Measurements from ENCODE around the gene PROSER2.

Gene PROSER2

DNA sequence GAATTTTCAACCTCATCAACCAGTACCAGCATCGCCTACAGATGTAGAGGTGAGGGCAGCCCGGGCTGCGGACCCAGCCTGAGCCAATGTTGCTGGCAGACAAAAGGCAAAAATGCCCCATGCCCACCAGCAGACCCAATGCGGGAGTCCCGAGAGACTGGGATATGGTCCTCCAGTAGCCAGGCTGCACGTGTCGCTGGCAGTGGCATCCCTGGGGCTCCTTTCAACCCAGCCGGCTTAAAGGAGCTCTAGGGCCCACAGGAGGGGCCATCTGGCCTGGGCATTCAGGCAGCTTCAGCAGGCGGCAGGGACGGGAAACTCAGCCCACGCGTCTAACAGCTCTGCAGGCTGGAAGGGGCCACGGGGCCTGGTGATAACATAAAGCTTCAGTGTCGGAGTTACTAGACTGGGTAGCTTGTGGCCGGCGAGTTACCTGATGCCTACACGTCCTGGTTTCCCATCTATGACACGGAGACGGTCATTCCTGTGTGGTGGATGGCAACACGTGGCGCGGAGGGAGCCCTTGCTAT lies 70.7 kb downstream of the PROSER2 start:
- Histone ChIP-seq H3K4me3 (no peak overlapping the region), H3K27ac (no peak overlapping the region)
- no peak for DNase-seq (ENCODE audit: low spot score)
- TF ChIP-seq, protein P1, sequence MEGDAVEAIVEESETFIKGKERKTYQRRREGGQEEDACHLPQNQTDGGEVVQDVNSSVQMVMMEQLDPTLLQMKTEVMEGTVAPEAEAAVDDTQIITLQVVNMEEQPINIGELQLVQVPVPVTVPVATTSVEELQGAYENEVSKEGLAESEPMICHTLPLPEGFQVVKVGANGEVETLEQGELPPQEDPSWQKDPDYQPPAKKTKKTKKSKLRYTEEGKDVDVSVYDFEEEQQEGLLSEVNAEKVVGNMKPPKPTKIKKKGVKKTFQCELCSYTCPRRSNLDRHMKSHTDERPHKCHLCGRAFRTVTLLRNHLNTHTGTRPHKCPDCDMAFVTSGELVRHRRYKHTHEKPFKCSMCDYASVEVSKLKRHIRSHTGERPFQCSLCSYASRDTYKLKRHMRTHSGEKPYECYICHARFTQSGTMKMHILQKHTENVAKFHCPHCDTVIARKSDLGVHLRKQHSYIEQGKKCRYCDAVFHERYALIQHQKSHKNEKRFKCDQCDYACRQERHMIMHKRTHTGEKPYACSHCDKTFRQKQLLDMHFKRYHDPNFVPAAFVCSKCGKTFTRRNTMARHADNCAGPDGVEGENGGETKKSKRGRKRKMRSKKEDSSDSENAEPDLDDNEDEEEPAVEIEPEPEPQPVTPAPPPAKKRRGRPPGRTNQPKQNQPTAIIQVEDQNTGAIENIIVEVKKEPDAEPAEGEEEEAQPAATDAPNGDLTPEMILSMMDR (IDR thresholded peaks at IDR 0.05) = no peak

DNA sequence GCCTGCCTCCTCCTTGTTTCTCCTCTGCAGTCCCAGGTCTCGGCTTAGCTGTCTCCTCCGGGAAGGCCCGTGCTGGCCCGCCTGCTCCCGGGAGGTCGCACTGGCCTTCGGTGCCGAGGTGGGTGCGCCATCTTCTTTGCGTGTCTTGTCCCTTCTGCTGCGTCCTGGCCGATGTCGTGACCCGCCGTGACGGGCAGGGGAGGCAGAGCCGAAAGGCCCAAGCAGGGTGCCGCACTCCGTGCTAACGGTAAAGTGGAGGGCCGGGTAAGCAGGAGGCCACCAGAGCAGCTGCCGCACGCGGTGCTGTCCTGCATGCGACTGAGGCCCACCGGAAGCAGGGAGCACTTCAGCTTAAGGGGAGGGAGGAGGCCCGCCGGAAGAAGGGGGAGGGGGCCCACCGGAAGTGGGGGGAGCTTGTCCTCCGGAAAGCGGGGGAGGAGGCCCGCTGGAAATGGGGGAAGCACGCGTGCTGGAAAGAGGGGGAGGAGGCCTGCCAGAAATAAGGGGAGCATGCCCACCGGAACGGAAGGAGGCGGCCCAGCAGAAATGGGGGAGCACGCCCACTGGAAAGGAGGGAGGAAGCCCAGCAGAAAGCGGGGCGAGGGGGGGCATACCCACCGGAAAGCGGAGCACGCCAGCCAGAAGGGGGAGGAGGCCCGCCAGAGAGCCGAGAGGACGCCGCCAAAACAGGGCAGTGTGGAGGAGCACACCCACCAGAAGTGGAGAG lies 71.4 kb downstream of the PROSER2 start:
- DNase-seq (ENCODE audit: low spot score) = no peak
- no peak overlapping the region for H3K4me3 ChIP-seq
- TF ChIP-seq, protein P1 (IDR thresholded peaks at IDR 0.05) = no peak
- H3K27ac ChIP-seq = no peak overlapping the region

DNA sequence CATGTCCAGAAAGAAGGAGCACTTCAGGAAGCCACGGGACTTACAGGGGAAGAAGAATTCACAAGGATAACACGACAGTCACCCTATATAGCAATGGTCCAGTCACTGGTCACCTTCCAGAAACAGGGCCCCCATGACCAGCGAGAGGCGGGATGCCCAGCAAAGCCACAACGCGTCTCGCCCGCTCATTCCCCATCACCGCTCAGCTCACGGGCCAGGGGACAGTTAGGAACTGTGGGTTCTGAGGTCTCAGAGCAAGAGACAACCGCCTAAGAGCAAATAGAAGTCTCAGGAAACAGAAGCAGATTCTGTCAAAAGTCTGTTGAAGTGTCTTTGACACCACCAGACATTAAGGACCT lies 71.9 kb downstream of the PROSER2 start:
- no peak for DNase-seq (ENCODE audit: low spot score)
- H3K4me3 ChIP-seq = no peak overlapping the region
- TF ChIP-seq, protein P1 (IDR thresholded peaks at IDR 0.05) = no peak
- no peak overlapping the region for H3K27ac ChIP-seq

DNA sequence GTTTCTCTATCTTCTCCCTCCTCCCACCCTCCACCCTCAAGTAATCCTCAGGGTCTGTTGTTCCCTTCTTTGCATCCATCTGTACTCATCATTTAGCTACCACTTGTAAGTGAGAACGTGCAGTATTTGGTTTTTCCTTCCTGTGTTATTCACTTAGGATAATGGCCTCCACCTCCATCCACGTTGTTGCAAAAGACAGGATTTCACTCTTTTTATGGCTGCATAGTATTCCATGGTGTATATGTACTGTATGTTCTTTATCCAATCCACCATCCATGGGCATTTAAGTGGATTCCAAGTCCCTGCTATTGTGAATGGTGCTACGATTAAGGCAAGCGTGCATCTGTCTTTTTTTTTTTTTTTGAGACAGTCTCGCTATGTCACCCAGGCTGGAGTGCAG lies 72.4 kb downstream of the PROSER2 start:
- no peak for DNase-seq (ENCODE audit: low spot score)
- TF ChIP-seq, protein P1 (IDR thresholded peaks at IDR 0.05) = no peak
- no peak overlapping the region for H3K27ac ChIP-seq
- H3K4me3 ChIP-seq = no peak overlapping the region

DNA sequence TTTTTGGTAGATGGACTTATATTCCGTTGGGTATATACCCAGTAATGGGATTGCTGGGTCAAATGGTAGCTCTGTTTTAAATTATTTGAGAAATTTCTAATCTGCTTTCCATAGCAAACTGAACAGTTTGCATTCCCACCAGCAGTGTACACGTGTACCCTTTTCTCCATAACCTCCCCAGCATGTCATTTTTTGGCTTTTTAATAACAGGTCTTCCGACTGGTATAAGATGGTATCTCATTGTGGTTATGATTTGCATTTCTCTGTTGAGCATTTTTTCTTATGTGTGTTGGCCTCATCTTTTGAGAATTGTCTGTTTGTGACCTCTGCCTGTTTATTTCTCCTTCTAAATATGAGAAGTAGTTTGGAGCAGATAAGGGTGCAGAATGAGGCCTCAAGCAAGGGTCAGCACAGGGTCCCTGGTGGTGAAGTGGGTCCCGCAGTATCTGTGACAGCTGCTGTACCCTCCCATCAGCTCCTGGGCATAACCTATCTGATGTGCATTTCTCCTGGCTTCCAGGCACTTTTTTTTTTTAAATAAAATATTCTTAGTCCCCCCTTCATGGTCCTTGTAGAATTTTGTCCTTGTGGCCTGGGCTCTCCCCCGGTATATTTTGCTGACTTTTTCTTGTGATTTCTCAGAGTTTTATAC lies 73.5 kb downstream of the PROSER2 start:
- Histone ChIP-seq H3K4me3 (no peak overlapping the region), H3K27ac (no peak overlapping the region)
- no peak for DNase-seq (ENCODE audit: low spot score)
- TF ChIP-seq, protein P1 (IDR thresholded peaks at IDR 0.05) = no peak

DNA sequence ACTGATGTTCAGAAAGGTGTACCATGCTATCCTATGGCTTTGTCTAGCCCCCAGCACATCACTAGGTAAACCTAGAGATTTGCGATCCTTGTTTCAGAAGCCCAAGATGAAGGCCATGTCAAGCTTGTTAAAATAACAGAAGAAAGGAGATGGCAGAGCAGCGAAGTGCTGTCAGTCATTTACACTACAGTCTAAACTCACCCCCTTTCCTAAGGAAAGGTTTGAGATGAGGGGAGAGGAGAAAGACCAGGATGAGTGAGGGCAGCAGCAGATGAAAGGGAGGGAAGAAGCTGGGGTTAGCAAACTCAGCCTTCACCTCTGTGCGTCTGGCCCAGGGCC lies 74.8 kb downstream of the PROSER2 start:
- no peak overlapping the region for H3K27ac ChIP-seq
- no peak for DNase-seq (ENCODE audit: low spot score)
- TF ChIP-seq, protein P1 (IDR thresholded peaks at IDR 0.05) = no peak
- no peak overlapping the region for H3K4me3 ChIP-seq
